HCT116 (cell line): ENCODE measurements around the gene TANC1. TPM values are rescaled to one million over a fixed set of nuclear protein-coding genes. Genes with fewer than 3 reads are reported as not detected.

Source experiments
- ATAC-seq: fragments of 200-7000 bp; cut with Tn5 transposase; 2 replicates; pipeline ENCODE4 v1.9.1; 2020; ENCODE audit warnings: mild to moderate bottlenecking, moderate library complexity
- BruUV-seq: library from RNA; stranded (reverse); fragments of 400-500 nt; replicated peaks from 2 replicates; lab custom pipeline; 2021; lab: Mats Ljungman, UMichigan
- CTCF ChIA-PET: fragments of 300-600 bp; sonication (Branson Sonifier 250); formaldehyde crosslinking; loops from one replicate; lab custom pipeline; 2021; ENCODE audit warnings: antibody characterized with exemption; lab: Charles Lee
- POLR2A ChIA-PET: fragments of 300-600, 350-600 bp; sonication (Branson Sonifier 250); formaldehyde crosslinking; loops from one replicate; lab custom pipeline; 2021; ENCODE audit warnings: antibody characterized with exemption; lab: Charles Lee
- RAD21 ChIA-PET, 2 experiments: fragments of 300-600 bp; sonication (Branson Sonifier 250); formaldehyde crosslinking; loops; one replicate each; lab custom pipeline; 2023; ENCODE audit warnings: low total read pairs in 2 of 2; ENCODE audit not compliant: uncharacterized antibody in 2 of 2, unreplicated experiment in 2 of 2, low non-redundant PET in 1 of 2; lab: Charles Lee
- DNase-seq: peaks from one replicate; pipeline ENCODE4 v3.0.0-alpha.2; 2010; ENCODE audit warnings: low read depth, low spot score
- H2AFZ ChIP-seq: fragments of 200-600 bp; shearing (Covaris generic), sonication (generic); 2 replicates; pipeline ENCODE4 v1.6.1; 2017; ENCODE audit warnings: low read depth, mixed run types, mixed read lengths, antibody characterized with exemption, low read length; ENCODE audit not compliant: poor library complexity, severe bottlenecking
- H3K27ac ChIP-seq: 2 replicates; pipeline ENCODE4 v1.5.1; 2012; ENCODE audit warnings: low read depth, low read length
- H3K27me3 ChIP-seq: fragments of 200-600 bp; sonication (generic); 2 replicates; pipeline ENCODE4 v1.6.1; 2016; ENCODE audit warnings: mixed run types, low read length, mixed read lengths; ENCODE audit not compliant: insufficient read depth
- H3K36me3 ChIP-seq, 2 experiments: fragments of 200-500 bp in 1 of 2; fragments of 200-600 bp in 1 of 2; sonication (Bioruptor generic) in 1 of 2; sonication (generic) in 1 of 2; 2 replicates each; pipeline versions ENCODE4 v1.5.1 to v1.6.1; 2014 to 2016; ENCODE audit warnings: low read length in 2 of 2, inconsistent platforms in 1 of 2, mixed read lengths in 1 of 2, mixed run types in 1 of 2; ENCODE audit not compliant: insufficient read depth in 2 of 2, control insufficient read depth in 1 of 2
- H3K4me1 ChIP-seq, 2 experiments: fragments of 200-600 bp in 1 of 2; sonication (generic) in 1 of 2; 2 replicates each; pipeline versions ENCODE4 v1.5.1 to v1.6.1; 2012 to 2017; ENCODE audit warnings: low read length in 2 of 2, inconsistent platforms in 1 of 2, mild to moderate bottlenecking in 1 of 2, mixed read lengths in 1 of 2, mixed run types in 1 of 2, moderate library complexity in 1 of 2; ENCODE audit not compliant: insufficient read depth in 2 of 2, control insufficient read depth in 1 of 2
- H3K4me2 ChIP-seq: fragments of 200-600 bp; sonication (generic); 2 replicates; pipeline ENCODE4 v1.6.1; 2017; ENCODE audit warnings: mixed run types, low read length, mixed read lengths
- H3K4me3 ChIP-seq, 2 experiments: fragments of 200-600 bp in 1 of 2; sonication (generic) in 1 of 2; replicated peaks in 1 of 2; 2 replicates each; pipeline ENCODE4 v1.5.1; 2011 to 2016; ENCODE audit warnings: low read length in 2 of 2, control low read depth in 1 of 2, low read depth in 1 of 2, mild to moderate bottlenecking in 1 of 2, mixed read lengths in 1 of 2, mixed run types in 1 of 2
- H3K79me2 ChIP-seq: fragments of 200-600 bp; sonication (generic); 2 replicates; pipeline ENCODE4 v1.6.1; 2017; ENCODE audit warnings: mild to moderate bottlenecking, mixed run types, low read length, moderate library complexity, mixed read lengths; ENCODE audit not compliant: insufficient read depth
- H3K9ac ChIP-seq: fragments of 200-600 bp; sonication (generic); 2 replicates; pipeline ENCODE4 v1.6.1; 2016; ENCODE audit warnings: low read length, mixed read lengths
- H3K9me2 ChIP-seq: fragments of 200-600 bp; sonication (generic), shearing (Covaris generic); 2 replicates; pipeline ENCODE4 v1.6.1; 2017; ENCODE audit warnings: mixed run types, mild to moderate bottlenecking, moderate library complexity; ENCODE audit not compliant: insufficient read depth
- H3K9me3 ChIP-seq, 2 experiments: fragments of 200-500 bp in 1 of 2; fragments of 200-600 bp in 1 of 2; sonication (Bioruptor generic) in 1 of 2; sonication (generic) in 1 of 2; 2 replicates each; pipeline ENCODE4 v1.6.1; 2014 to 2017; ENCODE audit warnings: low read length in 2 of 2, mixed read lengths in 2 of 2, inconsistent platforms in 1 of 2, low read depth in 1 of 2, mild to moderate bottlenecking in 1 of 2, mixed run types in 1 of 2, moderate library complexity in 1 of 2; ENCODE audit not compliant: control insufficient read depth in 1 of 2, insufficient read depth in 1 of 2
- H4K20me1 ChIP-seq: fragments of 200-600 bp; sonication (generic), shearing (Covaris generic); 2 replicates; pipeline ENCODE4 v1.6.1; 2017; ENCODE audit warnings: mixed run types, mild to moderate bottlenecking, moderate library complexity; ENCODE audit not compliant: insufficient read depth
- CBX3 ChIP-seq: IDR thresholded peaks from 2 replicates; pipeline ENCODE4 v1.6.1; 2012; ENCODE audit warnings: low read depth
- CEBPB ChIP-seq: IDR thresholded peaks from 2 replicates; pipeline ENCODE4 v1.6.1; 2012; ENCODE audit warnings: low read depth
- EGR1 ChIP-seq: IDR thresholded peaks from 2 replicates; pipeline ENCODE4 v1.6.1; 2012; ENCODE audit warnings: low read depth
- ELF1 ChIP-seq: IDR thresholded peaks from 2 replicates; pipeline ENCODE4 v1.6.1; 2012; ENCODE audit warnings: low read depth, borderline replicate concordance
- EZH2phosphoT487 ChIP-seq: fragments of 200-600 bp; IDR thresholded peaks from 2 replicates; pipeline ENCODE4 v1.6.1; 2018; ENCODE audit warnings: antibody characterized with exemption, borderline replicate concordance
- JUND ChIP-seq: IDR thresholded peaks from 2 replicates; pipeline ENCODE4 v1.6.1; 2012
- POLR2AphosphoS5 ChIP-seq: IDR thresholded peaks from 2 replicates; pipeline ENCODE4 v1.6.1; 2011; ENCODE audit warnings: mild to moderate bottlenecking, low read depth, low read length, moderate library complexity
- SIN3A ChIP-seq: IDR thresholded peaks from 2 replicates; pipeline ENCODE4 v1.6.1; 2012; ENCODE audit warnings: low read depth
- SRF ChIP-seq: IDR thresholded peaks from 2 replicates; pipeline ENCODE4 v1.6.1; 2012; ENCODE audit warnings: low read depth
- ZFX ChIP-seq: fragments of 450-650 bp; IDR thresholded peaks from 2 replicates; pipeline ENCODE4 v1.6.1; 2017
- intact Hi-C: fragments of 100-400 bp; cut with micrococcal nuclease; formaldehyde crosslinking; loops from 2 replicates; pipeline ENCODE4 v1.10.0; 2022
- total RNA-seq: library from RNA; stranded (reverse); gene quantifications from one replicate; pipeline ENCODE4 v1.2.1, GENCODE V29; 2021; ENCODE audit not compliant: unreplicated experiment
- TF ChIP-seq, protein P1 (sequence below): IDR thresholded peaks from 2 replicates; pipeline ENCODE4 v1.6.1; 2012; ENCODE audit warnings: low read depth
- TF ChIP-seq, protein P2 (sequence below): IDR thresholded peaks from 2 replicates; pipeline ENCODE4 v1.6.1; 2012

Gene TANC1
- total RNA-seq, 1 experiment from 2014 or later = 15.1 TPM

- Histone ChIP-seq H3K4me3 (no peak overlapping the region), H3K36me3 (peaks cover 4 to 5% of the 10 kb centered on the region in 2 experiments; a peak in 2 of 4 replicates), H3K9me3 (no peaks in the 10 kb centered on the region)
These were observed 225.4 kb downstream of the TANC1 start for GRCh38 chr2:159193791-159194190.

GRCh38 chr2:159194241-159194640 is 225.8 kb downstream of the TANC1 start:
- Histone ChIP-seq H3K9me3 (no peaks in the 10 kb centered on the region), H3K9me2 (no peaks in the 10 kb centered on the region), H3K36me3 (peaks cover 4 to 5% of the 10 kb centered on the region in 2 experiments; a peak in 2 of 4 replicates), H3K27me3 (no peaks in the 10 kb centered on the region), H3K9ac (no peak overlapping the region), H3K27ac (no peak overlapping the region), H2AFZ (no peak overlapping the region), H3K4me1 (no peaks in the 10 kb centered on the region), H4K20me1 (no peaks in the 10 kb centered on the region), H3K79me2 (no peaks in the 10 kb centered on the region), H3K4me2 (no peak overlapping the region), H3K4me3 (no peak overlapping the region)
- DNase-seq (no peak), ATAC-seq (no peak)
- POLR2A ChIA-PET = no interaction called here
- CTCF ChIA-PET = no interaction called here
- intact Hi-C loops = no loop called here
- no peak for TF ChIP-seq POLR2AphosphoS5
- no peak for TF ChIP-seq JUND
- TF ChIP-seq EZH2phosphoT487 = no peak
- no peak for TF ChIP-seq EGR1
- TF ChIP-seq, protein P1, sequence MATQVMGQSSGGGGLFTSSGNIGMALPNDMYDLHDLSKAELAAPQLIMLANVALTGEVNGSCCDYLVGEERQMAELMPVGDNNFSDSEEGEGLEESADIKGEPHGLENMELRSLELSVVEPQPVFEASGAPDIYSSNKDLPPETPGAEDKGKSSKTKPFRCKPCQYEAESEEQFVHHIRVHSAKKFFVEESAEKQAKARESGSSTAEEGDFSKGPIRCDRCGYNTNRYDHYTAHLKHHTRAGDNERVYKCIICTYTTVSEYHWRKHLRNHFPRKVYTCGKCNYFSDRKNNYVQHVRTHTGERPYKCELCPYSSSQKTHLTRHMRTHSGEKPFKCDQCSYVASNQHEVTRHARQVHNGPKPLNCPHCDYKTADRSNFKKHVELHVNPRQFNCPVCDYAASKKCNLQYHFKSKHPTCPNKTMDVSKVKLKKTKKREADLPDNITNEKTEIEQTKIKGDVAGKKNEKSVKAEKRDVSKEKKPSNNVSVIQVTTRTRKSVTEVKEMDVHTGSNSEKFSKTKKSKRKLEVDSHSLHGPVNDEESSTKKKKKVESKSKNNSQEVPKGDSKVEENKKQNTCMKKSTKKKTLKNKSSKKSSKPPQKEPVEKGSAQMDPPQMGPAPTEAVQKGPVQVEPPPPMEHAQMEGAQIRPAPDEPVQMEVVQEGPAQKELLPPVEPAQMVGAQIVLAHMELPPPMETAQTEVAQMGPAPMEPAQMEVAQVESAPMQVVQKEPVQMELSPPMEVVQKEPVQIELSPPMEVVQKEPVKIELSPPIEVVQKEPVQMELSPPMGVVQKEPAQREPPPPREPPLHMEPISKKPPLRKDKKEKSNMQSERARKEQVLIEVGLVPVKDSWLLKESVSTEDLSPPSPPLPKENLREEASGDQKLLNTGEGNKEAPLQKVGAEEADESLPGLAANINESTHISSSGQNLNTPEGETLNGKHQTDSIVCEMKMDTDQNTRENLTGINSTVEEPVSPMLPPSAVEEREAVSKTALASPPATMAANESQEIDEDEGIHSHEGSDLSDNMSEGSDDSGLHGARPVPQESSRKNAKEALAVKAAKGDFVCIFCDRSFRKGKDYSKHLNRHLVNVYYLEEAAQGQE = no peak
- TF ChIP-seq SIN3A = no peak
- no peak for TF ChIP-seq CEBPB
- no peak for TF ChIP-seq SRF
- no peak for TF ChIP-seq ZFX
- RAD21 ChIA-PET = no interaction called here
- no TSS peak for BruUV-seq

More at GRCh38 chr2:159193791-159194190, 225.4 kb downstream of the TANC1 start:
- Histone ChIP-seq H3K9me2 (no peaks in the 10 kb centered on the region), H3K9ac (no peak overlapping the region), H3K27me3 (no peaks in the 10 kb centered on the region), H2AFZ (no peak overlapping the region), H3K4me2 (no peak overlapping the region), H3K4me1 (no peaks in the 10 kb centered on the region), H4K20me1 (no peaks in the 10 kb centered on the region), H3K79me2 (no peaks in the 10 kb centered on the region), H3K27ac (no peak overlapping the region)
- RAD21 ChIA-PET = no interaction called here
- DNase-seq (no peak), ATAC-seq (no peak)
- POLR2A ChIA-PET = no interaction called here
- intact Hi-C loops = no loop called here
- BruUV-seq = no TSS peak
- CTCF ChIA-PET = no interaction called here
- TF ChIP-seq SIN3A = no peak
- TF ChIP-seq, protein P2, sequence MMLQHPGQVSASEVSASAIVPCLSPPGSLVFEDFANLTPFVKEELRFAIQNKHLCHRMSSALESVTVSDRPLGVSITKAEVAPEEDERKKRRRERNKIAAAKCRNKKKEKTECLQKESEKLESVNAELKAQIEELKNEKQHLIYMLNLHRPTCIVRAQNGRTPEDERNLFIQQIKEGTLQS = no peak
- no peak for TF ChIP-seq ELF1
- no peak for TF ChIP-seq CBX3
